Activated naive CD8-positive, alpha-beta T cell treated with anti-CD3 and anti-CD28 coated beads, Interleukin-2, amount 50 U/mL, for 16 hours (primary cell): ENCODE data around the gene PLEKHH1.

Experiments
- DNase-seq: peaks from one replicate; pipeline ENCODE4 v3.0.0-alpha.2; 2020; ENCODE audit warnings: low read depth, low spot score

Gene PLEKHH1

DNA sequence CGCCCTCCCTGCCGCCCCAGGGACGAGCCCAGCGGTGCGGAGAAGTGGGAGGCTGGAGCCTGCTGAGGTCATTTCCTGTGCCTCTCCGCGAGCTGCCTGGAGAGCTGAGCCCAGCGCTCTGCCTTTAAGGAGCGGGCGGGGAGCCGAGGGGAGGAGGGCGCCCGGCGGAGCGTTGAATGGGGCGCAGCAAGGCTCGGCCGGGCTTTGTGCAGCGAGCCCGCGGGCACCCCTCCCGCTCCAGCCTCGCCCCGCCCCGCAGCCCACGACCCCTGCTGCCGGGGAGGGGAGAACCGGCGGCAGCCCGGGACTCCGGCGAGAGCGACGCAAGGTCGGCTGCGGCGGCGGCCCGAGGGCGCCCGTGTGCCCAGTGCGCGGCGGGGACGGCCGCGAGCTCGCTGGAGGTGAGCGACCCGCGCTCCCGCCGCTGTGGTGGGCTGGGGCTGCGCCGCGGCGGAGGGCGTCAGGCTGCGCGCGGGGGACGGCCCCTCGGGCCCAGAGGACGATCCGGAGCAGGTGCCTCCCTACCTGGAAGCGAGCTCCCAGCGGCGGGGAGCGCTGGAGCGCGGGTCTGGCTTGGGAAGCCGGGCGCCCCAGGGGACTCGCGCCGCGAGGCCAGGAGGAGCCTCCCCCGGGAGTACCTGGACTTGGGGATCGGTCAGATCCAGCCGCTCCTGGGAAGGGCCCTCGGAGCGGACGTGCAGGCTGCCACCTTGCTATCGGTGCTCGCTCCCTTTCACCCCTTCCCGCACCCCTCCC lies at the start of gene PLEKHH1:
Gene PLEKHH1 (plus strand): TSS at position 293 of the 756 bp plus-strand sequence. CDS start 8,578 bp downstream, outside the sequence.
- DNase-seq = no peak

DNA sequence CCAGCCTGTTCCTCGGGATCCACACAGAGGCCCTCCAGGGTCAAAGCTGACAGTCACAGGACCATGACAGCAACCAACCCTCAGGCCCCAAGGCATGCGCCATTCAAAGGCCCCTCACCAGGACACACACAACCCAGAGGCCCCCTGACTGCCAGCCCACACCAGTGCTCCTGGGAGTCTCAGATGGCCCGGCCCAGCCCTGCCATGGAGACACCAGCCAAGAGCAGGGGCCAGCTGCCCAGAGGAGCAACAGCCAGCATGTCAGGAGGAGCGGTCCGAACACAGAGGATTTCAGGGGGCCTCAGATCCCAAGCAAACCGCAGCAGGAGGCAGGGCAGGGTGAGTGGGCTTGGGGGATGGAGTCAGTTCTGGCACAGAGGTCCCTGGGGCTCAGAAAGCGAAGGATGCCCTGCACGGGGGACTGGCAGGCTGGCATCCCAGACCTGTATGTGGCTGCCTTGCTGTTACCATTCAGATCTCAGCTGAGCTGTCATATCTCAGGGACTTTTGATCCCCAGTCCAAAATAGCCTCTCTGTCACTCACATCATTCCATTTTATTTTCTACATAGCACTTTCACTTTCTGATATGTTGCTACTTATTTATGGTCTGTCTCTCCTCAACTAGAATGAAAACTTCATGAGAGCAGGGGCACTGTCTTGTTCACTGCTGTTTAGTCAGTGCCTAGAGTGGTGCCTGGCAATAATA lies 49.4 kb upstream of the PLEKHH1 start:
- DNase-seq = no peak

DNA sequence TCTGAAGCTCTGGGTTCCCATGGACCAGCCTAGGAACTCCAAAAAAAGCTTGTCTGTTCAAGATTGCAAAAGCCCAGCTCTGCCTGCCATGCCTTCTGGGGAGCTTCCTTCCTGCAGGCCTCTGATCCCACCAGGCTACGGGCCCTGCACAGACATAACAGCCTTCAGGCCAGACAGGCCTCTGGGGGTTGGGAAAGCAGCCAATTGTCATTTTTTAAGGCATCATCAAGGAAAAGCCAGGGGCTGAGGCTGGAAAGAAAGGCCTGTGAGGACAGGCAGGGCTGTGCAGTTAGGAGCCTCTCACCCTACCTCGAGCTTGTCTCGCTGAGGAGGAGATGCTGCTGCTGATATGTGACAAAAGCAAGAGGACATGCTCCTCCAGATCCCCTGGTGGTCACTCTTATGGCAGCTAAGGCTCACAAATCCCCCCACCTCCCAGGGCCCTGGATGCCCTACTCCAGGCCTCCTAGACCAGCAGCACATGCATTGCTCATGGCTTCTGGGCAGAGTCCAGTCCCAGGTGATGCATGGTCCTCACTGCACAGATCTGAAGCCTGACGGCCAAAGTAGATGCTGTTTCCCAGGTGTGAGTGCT lies 47.5 kb upstream of the PLEKHH1 start:
- no peak for DNase-seq

DNA sequence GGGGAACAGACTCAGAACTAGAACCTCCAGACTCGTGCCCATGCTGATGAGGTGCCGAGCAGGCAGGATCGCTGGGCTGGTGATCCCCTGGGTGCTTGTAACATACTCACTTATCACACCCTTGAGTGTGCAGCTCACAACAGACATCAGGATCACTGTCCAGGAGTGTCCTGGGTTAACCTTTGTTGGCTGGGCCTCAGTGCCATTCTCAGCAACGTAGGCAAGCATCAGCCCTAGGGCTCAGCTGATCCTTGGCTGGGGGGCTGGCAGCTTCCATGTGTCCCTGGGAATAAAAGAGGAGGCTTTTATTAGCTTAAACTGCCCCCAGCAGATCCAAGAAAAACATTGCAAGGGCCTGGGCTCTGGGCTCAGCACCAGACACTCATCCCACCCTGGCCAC lies 46.2 kb upstream of the PLEKHH1 start:
- no peak for DNase-seq

DNA sequence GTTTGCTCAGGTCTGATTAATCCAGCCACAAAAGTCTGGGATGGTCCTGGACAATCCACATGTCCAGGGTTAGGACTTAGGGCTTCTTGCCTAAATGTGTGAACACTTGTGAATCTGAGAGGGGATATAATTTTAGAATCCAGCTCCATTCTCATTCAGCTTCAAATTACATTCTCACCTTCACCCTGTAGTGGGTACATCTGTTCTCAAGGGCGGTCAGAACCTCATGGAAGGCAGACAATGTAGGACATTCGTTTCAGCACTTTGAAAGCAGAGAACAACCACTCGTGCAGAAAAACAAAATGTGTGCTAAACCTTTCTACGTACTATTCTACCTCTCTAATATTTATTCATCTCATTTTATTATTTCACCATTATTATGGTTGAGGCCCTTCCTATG lies 45.8 kb upstream of the PLEKHH1 start:
- no peak for DNase-seq

DNA sequence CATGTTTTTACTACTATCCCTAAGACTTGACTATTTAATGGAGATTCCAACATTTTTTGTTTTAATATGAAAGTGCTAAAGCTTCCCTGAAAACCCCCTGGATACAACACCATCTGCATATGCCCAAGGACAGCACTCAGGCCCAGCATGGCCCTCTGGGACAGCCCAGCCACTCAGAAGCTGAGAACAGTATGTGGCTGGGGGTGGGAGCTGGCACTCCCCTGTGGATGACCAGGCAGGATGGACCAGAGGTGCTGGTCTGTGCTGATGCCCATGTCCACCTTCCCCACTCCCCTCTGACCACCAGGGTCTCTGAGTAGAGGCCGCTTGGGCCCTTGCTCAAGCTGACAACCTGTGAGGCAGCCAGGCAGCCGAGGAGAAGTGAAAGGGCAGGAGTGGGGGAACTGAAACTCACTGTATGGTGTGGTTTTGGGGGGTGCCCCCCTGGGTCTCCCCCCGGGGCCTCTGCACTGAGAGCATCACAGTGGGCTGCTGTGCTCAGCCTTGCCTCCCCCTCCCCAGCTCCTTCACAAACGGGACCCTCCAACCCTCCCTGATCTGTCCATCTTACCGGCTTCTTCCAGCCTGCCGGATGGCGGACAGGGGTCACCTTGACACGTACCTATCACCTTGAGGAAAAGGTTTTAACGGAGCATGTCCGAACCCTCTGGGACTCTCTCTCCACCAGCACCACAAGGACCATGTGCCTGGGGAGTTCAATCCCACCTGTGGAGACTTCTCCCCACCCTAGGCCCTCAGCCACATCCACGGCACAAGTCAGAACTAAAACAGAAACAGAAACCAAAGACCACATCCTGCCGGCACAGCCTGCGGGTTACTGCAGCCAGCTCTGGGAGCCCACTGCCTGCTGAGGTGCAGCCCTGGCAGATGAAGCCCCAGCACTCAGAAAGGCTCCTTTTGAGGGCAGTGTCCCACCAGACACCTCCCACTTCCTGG lies 44.9 kb upstream of the PLEKHH1 start, which contains the start of gene TMEM229B:
Gene TMEM229B (minus strand): TSS at position 785 of the 957 bp plus-strand sequence. CDS start 14,798 bp downstream, outside the sequence.
- DNase-seq = peak; percentile 44

DNA sequence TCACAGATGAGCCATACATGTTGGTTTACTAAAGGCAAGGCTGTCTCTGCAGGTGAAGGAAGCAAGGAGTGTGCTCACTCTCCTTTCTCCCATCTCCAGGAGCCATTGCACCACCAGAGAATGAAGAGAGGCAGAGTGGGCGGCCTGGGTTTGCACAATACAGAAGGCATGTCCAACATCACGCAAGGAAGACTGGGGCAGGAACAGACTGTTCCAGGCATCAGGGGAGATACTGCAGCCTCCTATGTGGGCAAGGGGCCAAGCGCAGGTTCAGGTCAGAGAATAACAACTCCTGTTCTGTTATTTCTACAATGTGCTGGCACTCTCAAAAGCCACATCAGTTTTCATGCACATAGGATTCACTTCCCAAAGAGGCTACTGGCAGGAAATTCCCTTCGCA lies 42.9 kb upstream of the PLEKHH1 start:
- DNase-seq = no peak

DNA sequence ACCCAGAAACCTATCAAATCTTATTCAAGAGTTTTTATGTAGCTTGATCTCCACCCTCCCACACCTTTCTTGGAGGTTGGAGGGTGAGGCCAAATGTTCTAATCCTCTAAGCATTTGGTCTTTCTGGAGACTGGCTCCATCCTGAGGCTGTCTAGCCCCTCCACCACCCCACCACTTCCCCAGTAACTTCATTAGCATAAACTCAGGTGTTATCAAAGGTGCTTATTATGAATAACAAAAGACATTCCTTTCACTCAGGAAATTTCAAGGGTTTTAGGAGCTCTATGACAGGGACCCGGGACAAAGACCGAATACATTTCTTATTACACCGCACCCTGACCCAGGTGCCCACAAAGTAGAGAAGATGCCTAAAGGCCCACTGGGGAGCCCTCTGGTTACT lies 41.8 kb upstream of the PLEKHH1 start:
- no peak for DNase-seq

DNA sequence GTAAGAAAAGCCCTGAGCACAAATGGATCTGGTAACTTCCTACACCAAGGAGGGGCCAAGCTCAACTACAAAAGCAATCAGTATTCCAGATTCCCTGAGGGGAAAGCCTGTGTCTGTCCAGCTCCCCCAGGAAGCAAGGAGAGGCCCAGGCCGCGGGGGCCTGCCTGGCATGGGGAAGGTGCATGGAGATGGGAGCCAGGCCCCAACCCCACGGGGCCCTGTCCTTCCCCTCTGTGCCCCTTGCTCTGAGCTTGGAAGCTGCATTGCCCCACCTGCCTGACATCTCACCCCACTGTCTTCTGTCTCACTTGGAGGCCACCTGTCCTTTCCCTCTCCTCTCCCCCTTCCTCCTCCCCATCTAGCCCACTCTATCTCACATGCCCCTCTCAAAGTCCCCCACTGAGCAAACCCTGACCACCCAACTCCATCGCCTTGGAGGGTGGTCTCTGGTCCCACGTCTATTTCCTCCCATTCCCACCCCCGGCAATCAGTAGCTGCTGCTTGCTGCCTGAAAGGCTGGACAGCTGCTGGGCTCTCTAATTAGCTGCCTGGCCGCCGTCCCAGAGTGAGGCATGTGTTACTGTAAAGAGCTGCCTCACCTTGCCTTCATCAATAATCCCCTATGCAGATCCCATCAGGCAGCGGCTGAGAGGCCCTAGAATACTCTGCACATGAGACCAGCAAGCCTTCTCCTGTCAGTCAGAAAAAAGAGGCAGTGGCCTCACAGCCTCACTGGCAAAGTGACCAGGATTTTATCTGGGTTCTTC lies 41.2 kb upstream of the PLEKHH1 start:
- no peak for DNase-seq

DNA sequence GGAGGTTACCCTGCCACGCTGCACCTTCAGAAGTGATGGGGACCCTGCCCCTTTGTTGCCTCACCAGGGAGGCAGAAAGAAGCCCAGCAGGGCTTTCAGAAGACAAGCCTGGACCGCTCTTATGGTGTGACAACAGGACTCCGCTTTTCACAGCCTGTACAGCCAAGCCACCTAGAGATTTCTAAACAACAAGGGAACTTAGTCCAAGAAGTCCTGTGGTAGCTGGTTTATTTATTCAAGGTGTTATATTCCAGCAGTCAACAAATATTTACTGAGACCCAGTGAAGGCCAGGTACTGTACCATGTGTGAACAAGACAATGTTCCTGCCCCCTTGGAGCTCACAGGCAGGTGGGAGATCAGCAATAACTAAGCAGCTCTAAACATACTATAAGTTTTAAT lies 40.6 kb upstream of the PLEKHH1 start:
- no peak for DNase-seq

DNA sequence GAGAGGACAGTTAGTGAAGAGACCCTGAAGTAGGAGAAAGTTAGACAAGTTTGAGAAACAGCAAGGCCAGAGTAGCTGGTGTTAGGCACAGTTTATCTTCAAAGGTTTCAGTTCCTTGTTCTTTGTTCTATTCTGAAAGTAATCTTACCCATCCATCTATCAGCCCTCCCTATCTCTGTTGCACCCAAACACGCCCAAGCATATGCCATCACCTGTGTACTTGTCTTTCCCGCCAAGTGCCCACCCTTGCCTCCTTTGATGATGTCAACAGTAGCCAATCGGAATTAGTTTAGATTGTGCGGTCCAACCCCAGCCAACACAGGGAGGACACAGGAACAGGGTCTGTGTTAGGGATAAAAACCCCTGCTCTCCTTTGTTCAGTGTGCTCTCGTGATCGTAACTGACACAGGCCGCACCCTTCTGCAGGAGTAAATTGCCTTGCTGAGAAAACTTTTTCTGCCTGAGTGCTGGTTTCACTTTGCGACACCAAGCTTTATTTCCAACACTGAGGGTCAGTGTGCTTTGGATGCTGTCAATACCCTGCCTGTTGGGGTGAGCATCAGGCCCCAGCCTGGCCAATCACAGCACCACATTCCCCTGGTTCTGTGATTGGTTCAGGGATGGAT lies 39.9 kb upstream of the PLEKHH1 start:
- DNase-seq = no peak

DNA sequence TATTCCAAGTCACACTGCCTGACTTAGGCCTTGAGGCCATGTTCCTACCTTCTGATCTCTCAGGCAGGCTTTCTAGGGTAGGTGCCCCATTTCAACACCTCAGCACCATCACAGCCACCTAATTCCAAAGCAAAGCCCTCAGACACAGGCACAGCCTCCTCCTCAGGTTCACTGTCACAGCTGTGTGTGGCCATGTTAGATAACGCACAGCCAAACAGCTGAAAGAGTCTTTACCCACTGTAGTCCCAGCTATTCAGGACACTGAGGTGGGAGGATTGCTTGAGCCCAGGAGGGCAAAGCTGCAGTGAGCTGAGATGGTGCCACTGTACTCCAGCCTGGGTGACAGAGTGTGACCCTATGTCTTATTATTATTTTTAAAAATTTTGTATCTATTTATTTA lies 37.3 kb upstream of the PLEKHH1 start:
- no peak for DNase-seq

DNA sequence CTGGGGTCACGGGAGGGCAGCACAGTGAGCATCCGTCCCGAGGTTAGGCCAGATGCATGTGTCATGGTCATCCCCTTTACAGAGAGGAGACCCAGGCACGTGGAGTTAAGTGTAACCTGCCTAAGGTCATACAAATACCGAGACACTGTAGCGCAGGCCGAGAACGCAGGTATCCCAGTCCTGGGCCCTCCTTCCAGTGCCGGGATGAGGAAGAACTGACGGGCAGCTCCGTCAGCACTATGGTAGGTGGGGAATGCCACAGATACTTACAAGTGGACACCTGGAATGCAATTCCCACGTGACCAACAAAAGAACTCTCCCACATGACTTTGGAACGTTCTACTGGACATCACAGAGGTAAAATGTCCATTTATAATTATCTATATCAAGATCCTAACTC lies 35.9 kb upstream of the PLEKHH1 start:
- no peak for DNase-seq

DNA sequence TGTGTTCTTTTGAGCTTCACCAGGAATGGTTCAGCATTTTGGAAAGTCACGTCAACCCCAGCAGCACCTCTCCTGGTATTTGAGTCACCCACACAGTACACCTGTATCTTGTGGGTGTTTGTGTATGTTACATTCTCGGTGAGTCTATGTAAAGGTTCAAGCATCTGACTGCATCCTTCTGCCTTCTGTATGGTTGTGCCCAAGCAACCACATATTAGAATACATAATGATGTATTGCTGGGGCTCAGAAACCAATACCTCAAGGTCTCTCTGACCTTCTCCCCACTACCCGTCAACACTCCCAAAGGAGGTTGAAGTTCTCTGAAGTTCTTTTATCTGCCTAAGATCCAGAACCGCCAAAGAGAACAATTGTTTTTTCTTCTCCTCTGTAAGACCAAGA lies 35.4 kb upstream of the PLEKHH1 start:
- DNase-seq = no peak

DNA sequence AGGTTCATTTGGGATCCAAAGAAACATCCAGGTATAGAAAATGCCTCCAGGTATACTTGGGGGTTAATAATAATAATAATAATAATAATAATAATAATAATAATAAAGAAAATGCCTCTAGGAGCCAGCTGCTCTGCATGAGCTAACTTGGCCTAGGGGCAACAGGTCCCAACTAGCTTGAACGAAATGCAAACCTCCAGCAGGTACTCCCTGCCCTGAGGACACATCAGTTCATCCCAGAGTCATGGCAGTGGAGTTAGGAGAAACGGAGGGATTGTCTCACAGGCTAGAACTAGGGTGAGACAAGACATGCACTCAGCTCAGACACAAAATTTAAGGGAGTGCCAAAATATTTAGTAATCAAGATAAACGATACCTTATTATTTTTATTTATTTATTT lies 32.1 kb upstream of the PLEKHH1 start:
- DNase-seq = no peak

DNA sequence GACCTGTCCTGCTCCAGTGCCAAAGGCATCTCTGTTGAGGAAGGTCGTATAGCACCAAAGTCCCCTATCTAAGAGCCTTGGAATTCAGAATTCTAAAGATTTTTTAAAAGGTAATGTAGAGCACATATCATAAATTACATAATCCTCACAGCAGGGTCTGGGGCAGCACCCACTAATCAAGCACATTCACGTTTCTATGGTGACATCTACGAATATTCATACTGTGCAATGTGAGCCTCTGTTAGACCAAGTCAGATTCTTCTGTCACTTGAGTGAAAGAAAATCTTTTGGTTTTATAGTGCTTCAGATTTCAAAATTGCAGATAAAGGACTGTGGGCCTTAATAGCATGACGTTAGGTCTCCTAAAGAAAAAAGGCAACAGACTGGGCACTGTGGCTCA lies 31.4 kb upstream of the PLEKHH1 start:
- DNase-seq = no peak

DNA sequence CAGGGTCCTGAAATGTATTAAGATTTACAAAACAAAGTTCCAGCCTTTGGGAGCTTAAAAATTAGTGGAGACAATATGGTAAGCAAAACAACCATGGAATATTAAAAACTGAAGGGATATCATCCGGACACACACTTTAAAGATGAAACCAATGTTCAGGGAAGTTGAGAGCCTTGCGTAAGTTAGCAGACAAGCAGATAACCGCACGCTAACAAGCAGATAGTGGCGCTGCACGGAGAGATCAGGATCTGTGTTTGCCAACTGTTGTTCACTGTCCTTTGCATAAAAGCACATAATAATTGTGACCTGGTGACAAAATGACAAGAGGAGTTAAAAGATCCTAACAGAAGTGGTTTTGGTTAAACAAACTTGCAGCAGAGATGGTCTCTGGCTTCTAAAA lies 30.2 kb upstream of the PLEKHH1 start:
- no peak for DNase-seq

DNA sequence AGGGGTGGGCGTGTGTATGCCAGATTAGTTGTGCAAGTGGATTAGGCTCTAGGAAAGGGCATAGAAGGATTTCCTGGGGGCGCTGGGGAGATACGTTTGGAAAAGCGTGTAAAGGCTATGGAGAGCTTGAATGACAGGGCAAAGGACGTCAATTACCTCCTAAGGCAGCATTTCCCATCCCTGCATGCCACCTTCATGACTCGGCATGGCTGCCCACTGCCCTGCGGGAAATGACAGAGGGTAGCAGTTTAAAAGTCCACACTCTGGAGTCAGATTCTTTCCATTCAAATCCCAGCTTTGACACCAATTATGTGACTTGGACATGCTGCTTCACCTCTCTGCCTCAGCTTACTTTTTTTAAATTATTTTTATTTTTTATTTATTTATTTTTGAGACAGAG lies 29.8 kb upstream of the PLEKHH1 start:
- DNase-seq = no peak

DNA sequence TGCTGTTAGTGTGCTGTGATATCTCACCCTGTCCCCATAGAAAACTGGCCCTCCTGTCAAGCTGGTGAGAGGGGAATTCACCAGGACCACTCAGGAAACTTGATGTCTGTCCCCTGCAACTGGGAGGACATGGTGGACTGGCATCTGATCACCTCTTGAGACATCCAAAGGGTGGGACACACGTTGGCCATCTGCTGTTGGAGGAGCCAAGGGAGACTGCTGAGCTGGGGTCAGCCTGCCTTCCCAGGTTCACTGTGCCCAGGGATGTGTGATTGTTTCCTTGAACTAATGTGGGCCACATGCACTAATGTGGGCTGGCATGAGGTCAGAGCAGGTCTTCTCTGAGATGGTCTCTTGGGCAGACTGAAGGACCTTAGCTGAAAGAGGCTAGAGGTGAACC lies 27.8 kb upstream of the PLEKHH1 start:
- DNase-seq = no peak

DNA sequence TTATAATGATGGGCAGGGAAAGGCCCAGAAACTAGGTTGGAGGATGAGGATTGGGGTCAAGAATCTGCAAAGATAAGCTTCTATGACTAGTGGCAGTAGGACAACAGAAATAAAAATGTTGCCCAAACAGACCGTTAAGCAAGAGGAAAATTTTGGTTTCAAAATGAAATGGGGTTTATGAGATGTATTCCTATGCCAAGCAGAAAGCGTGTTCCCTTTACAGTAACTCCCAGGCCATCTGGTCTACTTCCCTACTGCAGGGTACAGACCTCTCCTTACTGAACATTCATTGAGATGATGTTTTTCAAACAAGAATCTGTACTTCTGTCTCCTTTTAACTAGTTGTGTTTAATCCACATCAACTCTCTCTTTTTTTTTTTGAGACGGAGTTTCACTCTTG lies 24.1 kb upstream of the PLEKHH1 start:
- no peak for DNase-seq
